ENCODE measurements around the gene S100A11. TPM values are rescaled to one million over a fixed set of nuclear protein-coding genes. Genes with fewer than 3 reads are reported as not detected.

Gene S100A11
- total and polyA plus RNA-seq, 8 donors, result 203 to 868 (median 247) TPM

DNA sequence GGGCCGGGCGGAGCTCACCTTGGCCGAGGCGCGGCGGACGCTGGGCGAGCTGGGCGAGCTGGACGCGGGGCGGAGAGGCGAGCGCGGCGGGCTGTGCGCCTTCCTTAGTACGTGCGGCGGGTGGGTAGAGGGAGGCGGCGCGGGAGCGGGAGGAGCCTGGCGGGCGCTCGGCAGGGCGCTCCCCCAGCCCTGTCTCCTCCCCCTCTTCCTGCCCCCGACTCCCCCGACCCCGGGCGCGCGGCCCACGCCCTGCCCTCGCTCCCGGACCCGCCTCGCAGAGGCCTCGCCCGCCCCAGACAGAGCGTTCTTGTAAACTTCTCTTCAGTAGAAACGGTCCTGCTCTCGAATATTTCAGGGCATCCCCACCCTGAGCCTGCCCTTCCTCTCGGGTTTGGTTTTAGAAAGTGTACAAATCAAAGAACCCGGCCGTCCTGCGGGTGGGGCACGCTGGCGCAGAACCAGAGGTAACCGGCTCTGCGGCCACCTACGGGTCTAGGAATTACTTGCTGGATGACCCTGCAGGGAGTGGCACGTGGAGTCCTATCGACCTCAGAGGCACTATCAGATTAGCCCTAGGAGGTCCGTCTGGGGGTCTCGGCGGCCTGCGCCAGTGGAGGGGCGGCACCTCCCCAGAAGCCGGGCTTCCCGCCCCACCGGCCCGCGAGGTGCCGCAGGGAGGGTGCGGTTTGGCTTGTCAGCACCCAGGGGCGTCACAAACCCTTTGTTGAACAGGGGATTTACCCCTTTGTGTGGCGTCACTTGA is 42.9 kb downstream of the S100A11 start, which contains the start of gene S100A10:
Gene S100A10 (minus strand): TSS at position 126 of the 763 bp plus-strand sequence. CDS start 7,629 bp downstream, outside the sequence.
- Histone ChIP-seq H3K27me3 (peaks cover 0 to 30% of the 10 kb centered on the region in 2 donors), H3K27ac (peak within 1 kb of the TSS; percentile 98), H3K4me1 (peaks cover 32 to 65% of the 10 kb centered on the region in 2 donors), H3K9me3 (no peaks in the 10 kb centered on the region), H3K4me3 (peak within 1 kb of the TSS; percentile 79 to 84), H3K36me3 (no peaks in the 10 kb centered on the region)
- intact Hi-C loops (cut with DNase I), result loop anchor here in 1 of 2 donors (10.0 kb wide), 1 partner anchor 59 kb away; no protein-coding TSS in a partner anchor
- TF ChIP-seq, protein P1, sequence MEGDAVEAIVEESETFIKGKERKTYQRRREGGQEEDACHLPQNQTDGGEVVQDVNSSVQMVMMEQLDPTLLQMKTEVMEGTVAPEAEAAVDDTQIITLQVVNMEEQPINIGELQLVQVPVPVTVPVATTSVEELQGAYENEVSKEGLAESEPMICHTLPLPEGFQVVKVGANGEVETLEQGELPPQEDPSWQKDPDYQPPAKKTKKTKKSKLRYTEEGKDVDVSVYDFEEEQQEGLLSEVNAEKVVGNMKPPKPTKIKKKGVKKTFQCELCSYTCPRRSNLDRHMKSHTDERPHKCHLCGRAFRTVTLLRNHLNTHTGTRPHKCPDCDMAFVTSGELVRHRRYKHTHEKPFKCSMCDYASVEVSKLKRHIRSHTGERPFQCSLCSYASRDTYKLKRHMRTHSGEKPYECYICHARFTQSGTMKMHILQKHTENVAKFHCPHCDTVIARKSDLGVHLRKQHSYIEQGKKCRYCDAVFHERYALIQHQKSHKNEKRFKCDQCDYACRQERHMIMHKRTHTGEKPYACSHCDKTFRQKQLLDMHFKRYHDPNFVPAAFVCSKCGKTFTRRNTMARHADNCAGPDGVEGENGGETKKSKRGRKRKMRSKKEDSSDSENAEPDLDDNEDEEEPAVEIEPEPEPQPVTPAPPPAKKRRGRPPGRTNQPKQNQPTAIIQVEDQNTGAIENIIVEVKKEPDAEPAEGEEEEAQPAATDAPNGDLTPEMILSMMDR (IDR thresholded peaks at IDR 0.05), result no peak
- DNase-seq, result peak; percentile 60 to 94 (median 88)
- peak; percentile 76 for ATAC-seq

DNA sequence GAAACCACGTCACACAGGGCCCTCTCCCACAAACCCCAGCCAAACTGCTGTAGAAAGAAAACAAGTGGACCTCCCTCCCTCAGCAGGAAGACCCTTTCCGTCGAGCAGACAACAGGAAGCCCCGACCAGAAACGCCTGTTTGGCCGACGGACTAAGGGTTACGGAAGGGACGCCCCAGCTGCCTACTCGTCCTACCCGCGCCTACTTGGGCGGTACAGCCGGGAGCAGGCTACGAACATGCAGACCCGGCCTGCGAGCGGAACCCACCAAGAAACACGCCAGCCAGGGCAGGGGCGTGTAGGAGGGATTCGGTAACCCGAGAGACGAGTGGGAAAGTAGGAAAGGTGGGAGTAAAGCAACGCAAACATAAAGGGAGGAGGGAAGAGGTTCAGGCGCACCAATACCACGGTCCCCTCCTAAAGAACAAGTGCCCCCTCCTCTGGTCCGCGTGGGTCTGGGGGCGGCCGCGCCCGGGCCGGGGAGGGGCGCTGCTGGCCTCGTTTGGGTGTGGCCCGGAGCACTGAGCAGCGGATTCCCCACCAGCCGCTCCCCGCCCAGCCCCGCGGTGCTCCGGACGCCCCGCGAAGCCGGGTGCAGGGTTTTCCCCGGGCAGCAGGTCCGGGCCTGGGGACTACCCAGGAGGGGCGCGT is 43.6 kb downstream of the S100A11 start:
- intact Hi-C loops (cut with DNase I), result loop anchor here in 1 of 2 donors (10.0 kb wide), 1 partner anchor 58 kb away; no protein-coding TSS in a partner anchor
- peaks cover 37 to 72% of the 10 kb centered on the region in 2 donors for H3K4me1 ChIP-seq
- H3K27me3 ChIP-seq, result peaks cover 0 to 30% of the 10 kb centered on the region in 2 donors
- H3K4me3 ChIP-seq, result peak overlapping the region; percentile 79 to 84
- DNase-seq, result peak in 1 of 4 donors; percentile 79
- TF ChIP-seq, protein P1 (IDR thresholded peaks at IDR 0.05), result no peak
- ATAC-seq, result peak; percentile 6
- H3K27ac ChIP-seq, result peak overlapping the region; percentile 98
- H3K9me3 ChIP-seq, result no peaks in the 10 kb centered on the region
- no peaks in the 10 kb centered on the region for H3K36me3 ChIP-seq

DNA sequence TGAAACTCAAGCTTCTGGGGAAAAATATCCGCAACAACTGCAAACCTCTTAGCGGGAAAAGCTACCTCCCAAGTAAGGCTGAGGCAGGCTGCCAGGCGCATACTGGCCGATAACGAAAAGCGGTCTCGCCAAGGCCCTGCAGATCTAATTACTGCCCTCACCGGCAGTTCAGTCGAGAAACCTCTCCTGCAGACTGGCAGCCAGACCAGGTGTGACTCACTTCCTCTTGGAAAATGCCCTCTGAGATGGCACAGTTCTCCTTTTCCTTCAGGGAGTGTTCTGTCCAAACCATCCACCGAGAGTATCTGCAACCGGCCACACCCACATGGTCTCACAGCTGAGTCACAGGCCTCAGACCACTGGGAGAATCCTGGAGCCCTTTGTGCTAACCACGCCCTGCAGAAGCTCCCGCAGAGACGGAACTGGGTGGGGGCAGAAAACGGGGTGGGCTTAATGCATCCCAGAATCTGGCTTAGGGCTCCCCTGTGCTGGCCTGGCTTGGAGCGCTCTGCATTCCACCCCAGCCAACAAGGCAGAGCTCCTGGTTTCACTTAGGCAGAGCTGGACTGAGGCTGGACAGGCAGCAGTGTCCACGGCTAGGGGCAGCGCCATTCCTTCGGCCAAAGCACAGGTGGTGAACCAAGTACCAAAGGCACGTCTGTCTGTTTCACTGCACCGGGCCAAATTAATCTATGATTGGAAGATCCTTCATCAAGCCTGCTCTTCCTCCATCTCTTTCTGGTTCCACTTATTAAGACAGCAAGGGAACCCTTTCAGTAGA is 44.3 kb downstream of the S100A11 start:
- ATAC-seq, result peak; percentile 51
- H3K36me3 ChIP-seq, result no peaks in the 10 kb centered on the region
- peaks cover 0 to 30% of the 10 kb centered on the region in 2 donors for H3K27me3 ChIP-seq
- peaks cover 41 to 79% of the 10 kb centered on the region in 2 donors for H3K4me1 ChIP-seq
- H3K4me3 ChIP-seq, result peak overlapping the region; percentile 79 to 84
- H3K9me3 ChIP-seq, result no peaks in the 10 kb centered on the region
- TF ChIP-seq, protein P1 (IDR thresholded peaks at IDR 0.05), result no peak
- DNase-seq, result peak in 3 of 4 donors; percentile 55 to 90 (median 90)
- intact Hi-C loops (cut with DNase I), result loop anchor here in 1 of 2 donors (10.0 kb wide), 1 partner anchor 58 kb away; no protein-coding TSS in a partner anchor
- H3K27ac ChIP-seq, result peak overlapping the region; percentile 98

DNA sequence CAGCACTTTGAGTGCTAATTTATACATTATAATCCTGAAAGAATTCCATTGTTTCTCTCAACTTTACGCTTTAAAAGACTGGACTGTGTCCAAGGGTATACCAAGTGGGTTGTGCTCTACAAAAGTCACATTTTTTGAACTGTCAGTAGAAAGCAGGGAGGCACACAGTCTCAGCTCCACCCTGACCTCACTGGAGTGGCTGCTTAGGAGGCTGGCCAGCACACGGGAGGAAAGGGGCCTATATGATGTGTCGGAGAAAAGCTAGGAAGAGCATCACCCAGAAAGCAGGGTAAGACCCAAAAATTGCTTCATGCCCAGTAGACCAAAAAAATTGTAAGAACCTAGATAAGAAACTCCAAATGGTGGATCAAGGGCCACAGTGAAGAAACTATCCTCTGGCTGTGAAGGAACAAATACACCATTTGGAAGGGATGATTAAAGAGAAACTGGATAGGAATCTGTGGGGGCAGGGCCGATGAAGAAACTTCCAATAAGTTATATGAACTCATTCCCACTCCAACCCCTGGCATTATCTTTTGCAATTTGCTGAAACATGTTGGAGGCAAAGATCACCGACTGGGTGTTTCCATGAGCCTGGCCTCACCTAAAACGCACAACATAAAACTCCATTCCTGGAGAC is 45.0 kb downstream of the S100A11 start:
- TF ChIP-seq, protein P1 (IDR thresholded peaks at IDR 0.05), result no peak
- intact Hi-C loops (cut with DNase I), result loop anchor here in 1 of 2 donors (10.0 kb wide), 1 partner anchor 57 kb away; no protein-coding TSS in a partner anchor

More for the DNA sequence above, 45.0 kb downstream of the S100A11 start:
- ATAC-seq (no peak), DNase-seq (no peak)
- Histone ChIP-seq H3K4me1 (peaks cover 41 to 81% of the 10 kb centered on the region in 2 donors), H3K4me3 (peak overlapping the region; percentile 79 to 84), H3K36me3 (peaks cover 0 to under 1% of the 10 kb centered on the region in 2 donors), H3K27ac (peak overlapping the region; percentile 98), H3K27me3 (peaks cover 0 to 30% of the 10 kb centered on the region in 2 donors), H3K9me3 (no peaks in the 10 kb centered on the region)

Measured in left lung (tissue), 10 donors.